Measurements from ENCODE around the gene RPP14. TPM values are rescaled to one million over a fixed set of nuclear protein-coding genes. Genes with fewer than 3 reads are reported as not detected.
A peak's percentile ranks its signal among the peaks of the same experiment; 100 is the strongest.

Gene RPP14
- total RNA-seq, 1 experiment from 2014 or later = 22.4 TPM

- Histone ChIP-seq H2AFZ (ENCODE audit: low read depth, low read length, poor library complexity, severe bottlenecking) (no peak overlapping the region), H3K27ac (ENCODE audit: low read depth, low read length) (no peak overlapping the region), H3K9ac (ENCODE audit: low read length) (no peak overlapping the region), H3K4me3 (replicated peaks in 1 of 2; ENCODE audit: low read depth in 1 of 2, low read length in 2 of 2) (no peak overlapping the region), H3K4me1 (ENCODE audit: control insufficient read depth in 1 of 2, insufficient read depth in 2 of 2, low read length in 2 of 2) (peaks cover 15 to 16% of the 10 kb centered on the region in 2 experiments), H4K20me1 (ENCODE audit: insufficient read depth) (no peaks in the 10 kb centered on the region), H3K9me2 (ENCODE audit: insufficient read depth) (no peaks in the 10 kb centered on the region), H3K4me2 (ENCODE audit: low read length) (peak overlapping the region; percentile 29), H3K79me2 (ENCODE audit: insufficient read depth, low read length) (no peaks in the 10 kb centered on the region), H3K36me3 (ENCODE audit: control insufficient read depth in 1 of 2, insufficient read depth in 2 of 2, low read length in 2 of 2) (no peaks in the 10 kb centered on the region; a peak in 1 of 4 replicates), H3K9me3 (ENCODE audit: control insufficient read depth in 1 of 2, insufficient read depth in 1 of 2, low read depth in 1 of 2, low read length in 2 of 2) (no peaks in the 10 kb centered on the region), H3K27me3 (ENCODE audit: insufficient read depth, low read length) (no peaks in the 10 kb centered on the region)
- ChIA-PET CTCF (no interaction called here), RAD21 (ENCODE audit: low non-redundant PET in 1 of 2, low total read pairs in 2 of 2, uncharacterized antibody in 2 of 2, unreplicated experiment in 2 of 2) (no interaction called here), POLR2A (no interaction called here)
- no TSS peak for BruUV-seq (replicated peaks)
- peak; percentile 26 for DNase-seq (ENCODE audit: low read depth, low spot score)
- intact Hi-C loops (cut with micrococcal nuclease) = no loop called here
- ATAC-seq = peak; percentile 88
- no peak for TF ChIP-seq TCF7L2 (IDR thresholded peaks at IDR 0.05; ENCODE audit: borderline replicate concordance, extremely low read depth, insufficient read depth, insufficient read length)
- no peak for TF ChIP-seq SIN3A (IDR thresholded peaks at IDR 0.05; ENCODE audit: low read depth)
- no peak for TF ChIP-seq ZNF274 (IDR thresholded peaks at IDR 0.05; ENCODE audit: low read depth, low read length)
- 0 out of 2 replicates have a peak, but pooled peaks have one; percentile 22 for TF ChIP-seq SP1 (IDR thresholded peaks at IDR 0.05; ENCODE audit: low read depth)
- peak; percentile 48 for TF ChIP-seq FOSL1 (IDR thresholded peaks at IDR 0.05; ENCODE audit: low read depth)
- no peak for TF ChIP-seq EZH2 (IDR thresholded peaks at IDR 0.05)
- TF ChIP-seq JUND (IDR thresholded peaks at IDR 0.05) = peak; percentile 43
- no peak for TF ChIP-seq CEBPB (IDR thresholded peaks at IDR 0.05; ENCODE audit: low read depth)
- no peak for TF ChIP-seq SRF (IDR thresholded peaks at IDR 0.05; ENCODE audit: low read depth)
- no peak for TF ChIP-seq EZH2phosphoT487 (IDR thresholded peaks at IDR 0.05; ENCODE audit: borderline replicate concordance)
- TF ChIP-seq ZBTB33 (IDR thresholded peaks at IDR 0.05; ENCODE audit: extremely low read depth, insufficient replicate concordance, low read length) = no peak
- no peak for TF ChIP-seq EGR1 (IDR thresholded peaks at IDR 0.05; ENCODE audit: low read depth)
- TF ChIP-seq RAD21 (IDR thresholded peaks at IDR 0.05; ENCODE audit: low read depth) = no peak
- TF ChIP-seq ATF3 (IDR thresholded peaks at IDR 0.05) = no peak
- TF ChIP-seq POLR2AphosphoS5 (IDR thresholded peaks at IDR 0.05; ENCODE audit: low read depth, low read length) = no peak
Measured at GRCh38 chr3:58260261-58260731, 45.7 kb upstream of the RPP14 start.

Measured in HCT116 (cell line).